ENCODE measurements around the gene TMEM134. TPM values are rescaled to one million over a fixed set of nuclear protein-coding genes. Genes with fewer than 3 reads are reported as not detected.

TMEM134 gene
- total RNA-seq, 1 donor from 2014 or later, result 49.9 TPM

- ATAC-seq (no peak), DNase-seq (ENCODE audit: low spot score) (no peak)
- intact Hi-C loops (cut with DNase I), result no loop called here
Observed at GRCh38 chr11:67448220-67448609, 20.8 kb downstream of the TMEM134 start.

GRCh38 chr11:67445515-67445914 is 23.5 kb downstream of the TMEM134 start:
- intact Hi-C loops (cut with DNase I), result no loop called here
- ATAC-seq, result no peak
- DNase-seq (ENCODE audit: low spot score), result no peak

GRCh38 chr11:67442504-67443404 is 26.3 kb downstream of the TMEM134 start:
- intact Hi-C loops (cut with DNase I), result no loop called here
- no peak for ATAC-seq
- DNase-seq (ENCODE audit: low spot score), result no peak

GRCh38 chr11:67441731-67442351 is 27.2 kb downstream of the TMEM134 start:
- intact Hi-C loops (cut with DNase I), result no loop called here
- ATAC-seq (no peak), DNase-seq (ENCODE audit: low spot score) (no peak)

GRCh38 chr11:67441098-67441563 is 27.9 kb downstream of the TMEM134 start:
- DNase-seq (ENCODE audit: low spot score) (no peak), ATAC-seq (no peak)
- intact Hi-C loops (cut with DNase I), result no loop called here

- intact Hi-C loops (cut with DNase I), result no loop called here
- ATAC-seq, result no peak
- no peak for DNase-seq (ENCODE audit: low spot score)
Observed at GRCh38 chr11:67440229-67441097, 28.6 kb downstream of the TMEM134 start.

- ATAC-seq, result no peak
- intact Hi-C loops (cut with DNase I), result no loop called here
- DNase-seq (ENCODE audit: low spot score), result peak; percentile 75
Observed at GRCh38 chr11:67439321-67440228, 29.5 kb downstream of the TMEM134 start.

GRCh38 chr11:67438158-67438902 is 30.7 kb downstream of the TMEM134 start:
- DNase-seq (ENCODE audit: low spot score) (peak; percentile 59), ATAC-seq (no peak)
- intact Hi-C loops (cut with DNase I), result no loop called here

- ATAC-seq, result no peak
- intact Hi-C loops (cut with DNase I), result no loop called here
- no peak for DNase-seq (ENCODE audit: low spot score)
Observed at GRCh38 chr11:67437809-67438157, 31.3 kb downstream of the TMEM134 start.

GRCh38 chr11:67437082-67437808 is 31.8 kb downstream of the TMEM134 start, which contains the start of gene PTPRCAP:
Gene PTPRCAP (minus strand): TSS chr11:67437682. CDS start chr11:67437619, 63 bp downstream.
- intact Hi-C loops (cut with DNase I), result no loop called here
- DNase-seq (ENCODE audit: low spot score), result no peak
- no peak for ATAC-seq

- ATAC-seq, result no peak
- intact Hi-C loops (cut with DNase I), result no loop called here
- DNase-seq (ENCODE audit: low spot score), result no peak
Observed at GRCh38 chr11:67436459-67437081, 32.5 kb downstream of the TMEM134 start.

- DNase-seq (ENCODE audit: low spot score) (no peak), ATAC-seq (no peak)
- intact Hi-C loops (cut with DNase I), result no loop called here
Observed at GRCh38 chr11:67435727-67436458, 33.2 kb downstream of the TMEM134 start.

- ATAC-seq (no peak), DNase-seq (ENCODE audit: low spot score) (no peak)
- intact Hi-C loops (cut with DNase I), result no loop called here
Observed at GRCh38 chr11:67435031-67435726, 33.9 kb downstream of the TMEM134 start.

GRCh38 chr11:67434395-67434881 is 34.6 kb downstream of the TMEM134 start:
- intact Hi-C loops (cut with DNase I), result no loop called here
- DNase-seq (ENCODE audit: low spot score), result no peak

More at GRCh38 chr11:67434395-67434881, 34.6 kb downstream of the TMEM134 start:
- no peak for ATAC-seq
